Measurements from ENCODE around the gene PITPNB. TPM values are rescaled to one million over a fixed set of nuclear protein-coding genes. Genes with fewer than 3 reads are reported as not detected.

Gene PITPNB
- total RNA-seq, 6 donors from 2014 or later, result 26.6 to 65.9 (median 41.0) TPM

- Histone ChIP-seq H3K4me1 (peaks cover 18 to 22% (median 21%) of the 10 kb centered on the region in 4 donors), H3K36me3 (peaks cover 5 to 69% (median 34%) of the 10 kb centered on the region in 4 donors), H3K27me3 (no peaks in the 10 kb centered on the region), H3K9me3 (no peaks in the 10 kb centered on the region), H3K4me3 (no peak overlapping the region), H3K27ac (peak overlapping the region in 2 of 4 donors; percentile 57 to 64)
- ATAC-seq (ENCODE audit: low FRiP score in 2 of 2), result no peak
- TF ChIP-seq POLR2AphosphoS5 (IDR thresholded peaks at IDR 0.05) (no peak), EP300 (IDR thresholded peaks at IDR 0.05) (no peak), CTCF (IDR thresholded peaks at IDR 0.05) (no peak), POLR2A (IDR thresholded peaks at IDR 0.05) (no peak)
- 21 to 42% methylated on average over 2 of the region's 2 CpGs for WGBS, 2 donors
- no peak for DNase-seq
Measured at GRCh38 chr22:27859336-27859735, 59.7 kb downstream of the PITPNB start.

- 91 to 92% methylated on average over 1 of the region's 1 CpG for WGBS, 2 donors
- Histone ChIP-seq H3K4me1 (peaks cover 16 to 27% (median 25%) of the 10 kb centered on the region in 4 donors), H3K9me3 (no peaks in the 10 kb centered on the region), H3K27ac (no peak overlapping the region), H3K27me3 (no peaks in the 10 kb centered on the region), H3K4me3 (no peak overlapping the region), H3K36me3 (peaks cover 5 to 74% (median 34%) of the 10 kb centered on the region in 4 donors)
- TF ChIP-seq POLR2AphosphoS5 (IDR thresholded peaks at IDR 0.05) (no peak), POLR2A (IDR thresholded peaks at IDR 0.05) (no peak), CTCF (IDR thresholded peaks at IDR 0.05) (no peak), EP300 (IDR thresholded peaks at IDR 0.05) (no peak)
- no peak for ATAC-seq (ENCODE audit: low FRiP score in 2 of 2)
- DNase-seq, result no peak
Measured at GRCh38 chr22:27858626-27859025, 60.4 kb downstream of the PITPNB start.

- peak in 1 of 2 donors; percentile 17 for DNase-seq
- H3K36me3 ChIP-seq, result peaks cover 14 to 86% (median 36%) of the 10 kb centered on the region in 4 donors
- no peak for ATAC-seq (ENCODE audit: low FRiP score in 2 of 2)
- H3K4me3 ChIP-seq, result no peak overlapping the region
- no peaks in the 10 kb centered on the region for H3K9me3 ChIP-seq
- WGBS, 2 donors, result 85 to 92% methylated on average over 5 to 6 of the region's 6 CpGs
- H3K27ac ChIP-seq, result no peak overlapping the region
- TF ChIP-seq CTCF (IDR thresholded peaks at IDR 0.05) (no peak), POLR2AphosphoS5 (IDR thresholded peaks at IDR 0.05) (no peak), POLR2A (IDR thresholded peaks at IDR 0.05) (no peak), EP300 (IDR thresholded peaks at IDR 0.05) (no peak)
- H3K27me3 ChIP-seq, result no peaks in the 10 kb centered on the region
- peaks cover 5 to 19% (median 18%) of the 10 kb centered on the region in 4 donors for H3K4me1 ChIP-seq
Measured at GRCh38 chr22:27857443-27857842, 61.6 kb downstream of the PITPNB start.

- Histone ChIP-seq H3K27ac (no peak overlapping the region), H3K9me3 (no peaks in the 10 kb centered on the region), H3K4me3 (no peak overlapping the region), H3K27me3 (no peaks in the 10 kb centered on the region), H3K36me3 (peaks cover 16 to 91% (median 44%) of the 10 kb centered on the region in 4 donors), H3K4me1 (peaks cover 5 to 19% (median 18%) of the 10 kb centered on the region in 4 donors)
- no peak for DNase-seq
- WGBS, 2 donors, result 100% methylated on average over 4 of the region's 4 CpGs
- TF ChIP-seq EP300 (IDR thresholded peaks at IDR 0.05) (no peak), POLR2AphosphoS5 (IDR thresholded peaks at IDR 0.05) (no peak), POLR2A (IDR thresholded peaks at IDR 0.05) (no peak), CTCF (IDR thresholded peaks at IDR 0.05) (no peak)
- ATAC-seq (ENCODE audit: low FRiP score in 2 of 2), result no peak
Measured at GRCh38 chr22:27856386-27856785, 62.7 kb downstream of the PITPNB start.

GRCh38 chr22:27853424-27853823, 65.6 kb downstream of the PITPNB start:
- ATAC-seq (ENCODE audit: low FRiP score in 2 of 2) (peak in 1 of 2 donors; percentile 46), DNase-seq (no peak)
- Histone ChIP-seq H3K4me1 (peaks cover 7 to 19% (median 17%) of the 10 kb centered on the region in 4 donors), H3K4me3 (no peak overlapping the region), H3K27me3 (no peaks in the 10 kb centered on the region), H3K27ac (no peak overlapping the region), H3K9me3 (no peaks in the 10 kb centered on the region), H3K36me3 (peaks cover 16 to 86% (median 44%) of the 10 kb centered on the region in 4 donors)
- WGBS, 2 donors, result 51 to 64% methylated on average over 6 of the region's 6 CpGs
- TF ChIP-seq EP300 (IDR thresholded peaks at IDR 0.05), result no peak
- TF ChIP-seq POLR2A (IDR thresholded peaks at IDR 0.05), result no peak
- no peak for TF ChIP-seq POLR2AphosphoS5 (IDR thresholded peaks at IDR 0.05)
